Activated naive CD4-positive, alpha-beta T cell treated with anti-CD3 and anti-CD28 coated beads, Interleukin-2, amount 50 U/mL, for 24 hours (primary cell): ENCODE results near the gene GRP.

Experiments
- H3K27ac Mint-ChIP-seq: one replicate; pipeline ENCODE4 v1.8.0; 2021; ENCODE audit warnings: mild to moderate bottlenecking, mixed read lengths
- H3K27me3 Mint-ChIP-seq: one replicate; pipeline ENCODE4 v1.8.0; 2021; ENCODE audit warnings: mixed read lengths
- H3K36me3 Mint-ChIP-seq: one replicate; pipeline ENCODE4 v1.8.0; 2021; ENCODE audit warnings: mixed read lengths
- H3K4me1 Mint-ChIP-seq: one replicate; pipeline ENCODE4 v1.8.0; 2021; ENCODE audit warnings: mixed read lengths
- H3K4me3 Mint-ChIP-seq: one replicate; pipeline ENCODE4 v1.8.0; 2021; ENCODE audit warnings: mild to moderate bottlenecking, mixed read lengths
- H3K9me3 Mint-ChIP-seq: one replicate; pipeline ENCODE4 v1.8.0; 2021; ENCODE audit warnings: mixed read lengths

GRP gene

DNA sequence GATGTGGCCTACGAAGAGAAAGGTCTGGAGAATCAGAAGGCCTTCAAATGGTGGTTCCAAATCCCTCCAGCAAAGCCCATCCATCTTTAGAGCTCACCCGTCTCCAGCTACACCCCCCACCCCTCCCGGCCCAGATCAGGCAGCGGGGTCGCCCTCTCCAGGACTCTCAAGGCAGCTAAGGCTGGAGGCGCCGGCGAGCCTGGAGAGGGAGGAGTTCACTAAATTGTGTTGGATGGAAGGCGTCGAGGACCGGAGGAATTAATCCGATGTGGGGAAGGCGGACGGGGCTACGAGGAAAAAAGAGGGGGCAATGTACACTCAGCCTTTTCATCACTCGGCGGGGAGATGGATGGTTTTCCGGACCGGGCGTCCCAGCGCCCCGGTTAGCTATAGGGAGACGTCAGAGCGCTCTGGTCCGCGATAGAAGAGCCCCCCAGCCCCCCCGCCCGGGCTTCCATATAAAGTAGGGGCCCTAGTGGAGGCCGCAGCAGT lies at the start of gene GRP:
Gene GRP, plus strand, starts transcription at position 487 of the 492 bp plus-strand sequence. CDS start 108 bp downstream, outside the sequence.
- no peak within 1 kb of the TSS for H3K4me3 Mint-ChIP-seq
- H3K36me3 Mint-ChIP-seq = no peaks in the 10 kb centered on the region
- H3K27me3 Mint-ChIP-seq = peaks cover 57% of the 10 kb centered on the region
- H3K9me3 Mint-ChIP-seq = no peaks in the 10 kb centered on the region
- H3K27ac Mint-ChIP-seq = no peak within 1 kb of the TSS
- H3K4me1 Mint-ChIP-seq = peaks cover 8% of the 10 kb centered on the region

DNA sequence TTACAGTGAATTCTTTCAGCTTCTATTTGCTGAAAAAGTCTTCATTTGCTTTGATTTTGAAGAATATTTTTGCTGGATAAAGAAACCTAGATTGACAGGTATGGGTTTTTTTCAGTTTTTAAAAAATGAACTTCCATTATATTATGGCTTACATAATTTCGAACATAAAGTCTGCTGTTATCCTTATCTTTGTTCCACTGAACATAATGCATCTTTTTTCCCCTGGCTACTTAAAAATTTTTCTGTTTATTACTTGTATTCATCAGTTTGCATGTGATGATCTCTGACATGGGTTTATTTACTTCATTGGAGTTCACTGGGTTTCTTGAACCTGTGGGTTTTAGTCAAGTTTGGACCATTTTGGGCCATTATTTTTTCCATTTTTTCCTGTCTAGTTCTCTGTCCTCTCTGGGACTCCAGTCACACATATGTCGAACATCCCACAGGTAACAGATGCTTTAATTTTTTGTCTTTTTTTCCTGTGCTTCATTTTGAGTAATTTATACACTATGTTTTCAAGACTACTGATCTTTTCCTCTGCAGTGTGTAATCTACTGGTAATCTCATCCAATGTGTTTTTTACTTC lies 47.2 kb upstream of the GRP start:
- peaks cover 4% of the 10 kb centered on the region for H3K27me3 Mint-ChIP-seq
- H3K4me1 Mint-ChIP-seq = no peaks in the 10 kb centered on the region

DNA sequence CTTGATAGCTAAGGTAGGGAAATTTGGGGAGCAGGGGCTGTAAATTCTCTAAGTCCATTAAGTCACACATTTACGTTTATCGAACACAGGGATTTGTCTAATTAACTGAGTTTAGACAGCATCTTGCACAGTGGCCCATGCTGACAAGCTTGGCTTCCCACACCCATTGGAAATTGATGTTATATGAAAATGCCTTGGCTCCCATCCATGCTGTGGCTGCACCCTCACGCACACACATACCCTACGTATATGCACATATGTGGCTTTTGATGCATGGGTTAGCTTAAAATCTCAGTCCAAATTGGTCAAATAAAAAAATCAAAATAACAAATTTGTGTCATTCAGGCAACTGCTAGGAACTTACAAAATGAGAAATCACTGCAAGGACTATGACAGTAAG lies 42.5 kb upstream of the GRP start:
- H3K4me3 Mint-ChIP-seq = no peak overlapping the region
- no peaks in the 10 kb centered on the region for H3K4me1 Mint-ChIP-seq
- H3K36me3 Mint-ChIP-seq = peaks cover 2% of the 10 kb centered on the region
- H3K9me3 Mint-ChIP-seq = peaks cover 9% of the 10 kb centered on the region
- H3K27ac Mint-ChIP-seq = no peak overlapping the region
- peaks cover 6% of the 10 kb centered on the region for H3K27me3 Mint-ChIP-seq

More for the DNA sequence above, 47.2 kb upstream of the GRP start:
- H3K27ac Mint-ChIP-seq = no peak overlapping the region
- H3K4me3 Mint-ChIP-seq = no peak overlapping the region
- peaks cover 20% of the 10 kb centered on the region for H3K9me3 Mint-ChIP-seq
- H3K36me3 Mint-ChIP-seq = peaks cover 2% of the 10 kb centered on the region

DNA sequence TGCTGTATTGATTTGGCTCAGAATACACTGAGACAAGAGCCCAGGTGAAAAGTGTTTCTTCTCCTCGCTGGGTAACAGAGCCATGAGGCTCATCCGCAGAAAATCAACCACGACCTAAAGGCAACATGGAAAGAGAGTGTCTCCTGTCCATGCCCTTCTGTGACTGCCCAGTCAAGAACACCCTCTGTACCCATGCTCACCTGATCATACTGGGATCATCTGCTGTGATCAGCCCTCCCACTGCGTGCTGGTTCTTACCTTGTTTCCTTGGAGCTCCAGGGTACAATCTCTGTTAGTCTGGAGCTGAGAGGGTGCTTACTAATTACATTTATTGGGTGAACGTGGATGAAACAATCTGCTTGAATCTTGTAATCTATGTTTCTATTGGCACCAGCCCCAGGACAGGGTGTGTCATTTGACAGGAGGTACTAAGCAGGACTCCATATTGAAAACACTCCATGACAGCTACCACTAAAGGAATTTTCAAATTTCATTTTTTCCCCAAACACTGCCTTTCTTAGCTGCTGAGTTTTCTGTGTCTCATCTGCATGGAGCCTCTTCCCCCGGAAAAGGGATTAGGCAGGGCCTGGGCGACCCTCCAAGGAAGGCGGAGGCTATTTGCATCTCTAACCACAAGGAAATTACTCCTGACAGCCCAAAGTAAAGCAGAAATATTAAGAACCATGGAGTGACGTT lies 39.7 kb upstream of the GRP start:
- Mint-ChIP-seq H3K9me3 (no peaks in the 10 kb centered on the region), H3K27me3 (peaks cover 7% of the 10 kb centered on the region), H3K4me3 (no peak overlapping the region), H3K4me1 (no peaks in the 10 kb centered on the region), H3K27ac (no peak overlapping the region), H3K36me3 (no peaks in the 10 kb centered on the region)

DNA sequence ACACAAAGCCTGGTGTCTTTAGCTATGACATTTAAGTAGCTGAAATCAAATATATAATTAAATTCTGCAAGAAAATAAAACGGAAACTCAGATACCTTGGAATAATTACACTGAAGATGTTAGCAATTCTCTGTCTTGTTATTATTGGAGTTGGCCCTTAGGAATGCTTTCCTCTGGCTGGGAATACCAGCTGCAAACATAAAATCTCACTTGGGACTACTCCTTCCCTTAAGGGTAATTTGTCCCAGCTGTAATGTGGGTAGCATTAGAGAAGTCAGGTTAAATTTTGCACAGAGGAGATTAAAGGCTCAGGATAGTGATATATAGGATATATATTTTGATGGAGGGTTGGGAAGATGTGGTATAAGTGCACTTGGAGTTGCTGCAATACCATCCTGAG lies 37.3 kb upstream of the GRP start:
- H3K4me3 Mint-ChIP-seq = no peak overlapping the region
- H3K27me3 Mint-ChIP-seq = peaks cover 7% of the 10 kb centered on the region
- no peak overlapping the region for H3K27ac Mint-ChIP-seq
- H3K9me3 Mint-ChIP-seq = no peaks in the 10 kb centered on the region
- H3K36me3 Mint-ChIP-seq = no peaks in the 10 kb centered on the region
- no peaks in the 10 kb centered on the region for H3K4me1 Mint-ChIP-seq

DNA sequence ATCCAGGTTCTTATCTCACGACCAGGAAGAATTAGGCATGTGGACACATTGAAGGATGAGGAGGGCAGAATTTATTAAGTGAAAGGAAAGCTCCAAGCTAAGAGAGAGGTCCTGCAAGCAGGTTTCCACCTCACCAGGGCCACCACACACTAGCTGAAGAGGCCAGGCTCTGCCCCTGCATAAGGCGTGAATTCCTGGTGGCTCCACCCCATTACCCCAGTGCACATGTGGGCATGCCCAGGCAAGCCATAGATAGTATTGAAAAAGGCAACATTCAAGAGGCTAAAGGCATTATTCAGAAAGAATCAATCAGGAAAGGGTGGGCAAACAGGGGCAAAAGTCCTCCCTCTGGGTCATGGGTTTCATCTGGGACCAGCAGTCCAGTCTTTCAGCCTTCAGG lies 30.9 kb upstream of the GRP start:
- Mint-ChIP-seq H3K36me3 (no peaks in the 10 kb centered on the region), H3K4me3 (no peak overlapping the region), H3K27me3 (peaks cover 2% of the 10 kb centered on the region), H3K4me1 (no peaks in the 10 kb centered on the region), H3K27ac (no peak overlapping the region), H3K9me3 (no peaks in the 10 kb centered on the region)

DNA sequence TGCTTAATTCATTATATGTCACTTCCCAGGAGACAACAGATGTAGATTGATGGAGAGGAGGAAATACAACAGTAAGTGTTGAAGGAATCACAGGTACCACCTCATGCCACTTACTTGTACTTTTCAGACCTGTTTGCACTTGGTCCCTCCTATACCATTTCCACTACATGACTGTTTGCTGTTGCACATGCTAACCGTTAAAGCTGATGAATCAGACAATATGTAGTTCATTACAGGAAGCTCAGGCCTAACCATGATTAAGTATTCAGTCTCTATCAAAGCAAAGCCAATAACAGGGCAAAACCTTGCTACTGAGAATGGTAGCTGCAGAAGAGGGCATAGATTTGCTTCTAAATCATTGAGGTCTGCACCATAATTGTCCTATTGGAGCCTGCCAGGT lies 30.2 kb upstream of the GRP start:
- Mint-ChIP-seq H3K4me1 (no peaks in the 10 kb centered on the region), H3K36me3 (no peaks in the 10 kb centered on the region), H3K4me3 (no peak overlapping the region)

DNA sequence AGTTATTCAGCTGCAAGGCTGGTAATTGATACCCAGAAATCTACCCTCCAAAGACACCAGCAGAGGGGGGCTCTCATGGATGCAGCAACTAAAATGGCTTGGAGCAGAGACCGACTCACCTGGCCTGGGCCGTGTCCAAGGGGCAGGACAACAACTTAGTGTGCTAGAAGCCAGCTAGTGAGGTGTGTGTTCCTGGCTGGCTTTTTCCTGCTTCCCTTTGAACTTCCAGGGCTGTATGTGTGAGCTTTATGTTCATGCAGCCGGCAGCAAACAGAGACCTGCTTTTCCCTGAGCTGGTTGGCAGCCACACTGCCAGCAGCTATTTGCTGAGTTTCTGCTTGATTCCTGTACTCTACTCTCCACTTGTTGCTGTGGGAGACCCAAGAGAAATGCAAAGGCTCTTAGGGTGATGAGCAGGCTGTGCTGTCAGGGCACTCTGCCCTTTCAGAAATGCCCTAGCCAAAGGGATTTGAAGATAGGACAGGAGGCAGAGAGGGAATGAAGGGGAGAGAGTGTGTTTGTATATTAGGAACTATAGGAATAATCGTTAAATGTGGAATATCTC lies 23.7 kb upstream of the GRP start:
- Mint-ChIP-seq H3K4me3 (no peak overlapping the region), H3K36me3 (no peaks in the 10 kb centered on the region), H3K9me3 (no peaks in the 10 kb centered on the region), H3K27me3 (peaks cover 12% of the 10 kb centered on the region), H3K27ac (no peak overlapping the region), H3K4me1 (no peaks in the 10 kb centered on the region)

More for the DNA sequence above, 30.2 kb upstream of the GRP start:
- no peaks in the 10 kb centered on the region for H3K27me3 Mint-ChIP-seq
- no peak overlapping the region for H3K27ac Mint-ChIP-seq
- no peaks in the 10 kb centered on the region for H3K9me3 Mint-ChIP-seq

DNA sequence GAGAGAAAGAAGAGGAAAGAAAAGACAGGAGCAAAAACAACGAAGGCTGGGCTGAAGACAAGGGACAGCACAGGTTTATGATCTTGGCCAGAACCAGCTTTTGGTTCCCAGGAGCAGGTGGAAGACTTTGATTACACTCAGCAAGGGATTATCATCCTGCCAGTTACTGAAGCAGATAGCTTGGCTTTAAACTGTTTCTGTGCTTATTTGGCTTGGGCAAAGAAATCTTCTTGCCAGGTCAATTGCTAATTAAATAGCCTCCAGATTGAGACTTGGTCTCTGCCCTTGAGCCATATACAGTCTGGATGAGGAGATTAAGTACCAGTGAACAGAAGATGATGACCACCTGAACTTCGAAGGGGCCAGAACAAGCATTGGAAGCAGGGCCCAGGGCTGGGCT lies 22.3 kb upstream of the GRP start:
- H3K27me3 Mint-ChIP-seq = peaks cover 12% of the 10 kb centered on the region
- H3K4me3 Mint-ChIP-seq = no peak overlapping the region
- no peak overlapping the region for H3K27ac Mint-ChIP-seq
- H3K36me3 Mint-ChIP-seq = no peaks in the 10 kb centered on the region
- H3K4me1 Mint-ChIP-seq = no peaks in the 10 kb centered on the region
- H3K9me3 Mint-ChIP-seq = no peaks in the 10 kb centered on the region

DNA sequence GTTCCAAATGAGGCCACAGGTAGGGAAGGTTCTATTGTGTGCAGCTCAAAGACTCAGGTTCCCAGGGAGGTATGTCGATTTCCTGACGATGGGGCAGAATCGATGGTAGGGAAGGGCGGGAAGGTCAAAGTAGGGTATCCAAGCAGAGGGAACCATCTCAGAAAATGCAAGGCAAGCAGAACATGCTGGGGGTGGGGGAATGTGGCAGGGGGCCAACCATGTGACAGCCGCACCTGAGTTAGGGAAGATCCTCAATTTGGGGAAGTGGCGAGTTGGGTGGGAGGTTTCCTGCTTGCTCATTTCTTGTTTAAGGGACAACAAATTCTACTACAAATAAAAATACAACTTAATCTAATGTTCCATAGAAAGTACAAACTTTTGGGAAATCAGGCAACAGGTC lies 21.7 kb upstream of the GRP start:
- peaks cover 14% of the 10 kb centered on the region for H3K27me3 Mint-ChIP-seq
- no peaks in the 10 kb centered on the region for H3K9me3 Mint-ChIP-seq
- H3K36me3 Mint-ChIP-seq = no peaks in the 10 kb centered on the region
- no peak overlapping the region for H3K27ac Mint-ChIP-seq
- no peaks in the 10 kb centered on the region for H3K4me1 Mint-ChIP-seq
- H3K4me3 Mint-ChIP-seq = no peak overlapping the region

DNA sequence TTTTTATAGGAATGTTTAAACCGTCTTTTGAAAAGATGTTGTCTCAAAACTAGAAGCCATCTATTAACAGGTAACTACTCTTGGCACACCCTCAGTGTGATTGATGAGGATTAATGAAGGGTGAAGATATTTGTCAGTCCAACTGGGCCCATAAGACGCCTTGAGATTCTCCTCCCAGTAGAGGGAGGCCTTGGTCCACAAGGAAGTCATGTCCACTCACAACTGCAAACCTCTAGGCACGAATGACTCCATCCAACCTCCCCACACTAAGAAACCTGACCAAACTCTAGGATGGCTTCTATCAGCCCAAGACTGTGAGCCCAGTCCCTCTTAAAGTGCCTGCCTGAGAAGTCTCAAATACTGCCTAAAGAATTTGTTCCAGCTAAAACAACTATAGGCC lies 19.2 kb upstream of the GRP start:
- Mint-ChIP-seq H3K36me3 (no peaks in the 10 kb centered on the region), H3K4me3 (no peak overlapping the region), H3K4me1 (no peaks in the 10 kb centered on the region), H3K27me3 (peaks cover 13% of the 10 kb centered on the region), H3K27ac (no peak overlapping the region), H3K9me3 (no peaks in the 10 kb centered on the region)

DNA sequence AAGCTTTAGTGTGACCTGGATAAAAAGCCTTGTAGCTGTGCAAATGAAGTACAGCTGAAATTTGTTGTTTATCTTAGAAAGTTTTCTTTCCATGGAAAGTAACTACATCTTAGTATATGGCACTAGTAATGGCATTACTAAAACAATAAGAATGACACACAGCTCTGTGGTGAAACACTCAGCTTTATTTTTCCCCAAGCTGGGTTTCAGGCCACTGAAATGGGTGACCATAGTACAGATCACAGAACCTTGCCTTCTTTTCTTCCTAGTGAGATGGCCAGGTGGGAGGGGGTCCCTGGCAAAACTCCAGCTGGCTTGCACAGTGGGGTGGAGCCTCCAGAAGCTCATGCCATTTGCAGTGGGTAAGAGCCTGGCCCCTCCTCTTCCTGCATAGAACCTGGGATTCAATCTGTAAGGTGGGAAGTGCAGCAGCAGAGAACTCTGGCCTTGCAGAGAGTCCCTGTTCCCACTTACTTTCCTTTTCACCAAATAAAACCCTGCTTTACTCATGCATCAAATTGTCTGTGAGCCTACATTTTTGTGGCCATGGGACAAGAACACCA lies 17.6 kb upstream of the GRP start:
- H3K27ac Mint-ChIP-seq = no peak overlapping the region
- H3K4me1 Mint-ChIP-seq = no peaks in the 10 kb centered on the region
- peaks cover 12% of the 10 kb centered on the region for H3K27me3 Mint-ChIP-seq
- no peaks in the 10 kb centered on the region for H3K36me3 Mint-ChIP-seq
- no peaks in the 10 kb centered on the region for H3K9me3 Mint-ChIP-seq
- H3K4me3 Mint-ChIP-seq = no peak overlapping the region

DNA sequence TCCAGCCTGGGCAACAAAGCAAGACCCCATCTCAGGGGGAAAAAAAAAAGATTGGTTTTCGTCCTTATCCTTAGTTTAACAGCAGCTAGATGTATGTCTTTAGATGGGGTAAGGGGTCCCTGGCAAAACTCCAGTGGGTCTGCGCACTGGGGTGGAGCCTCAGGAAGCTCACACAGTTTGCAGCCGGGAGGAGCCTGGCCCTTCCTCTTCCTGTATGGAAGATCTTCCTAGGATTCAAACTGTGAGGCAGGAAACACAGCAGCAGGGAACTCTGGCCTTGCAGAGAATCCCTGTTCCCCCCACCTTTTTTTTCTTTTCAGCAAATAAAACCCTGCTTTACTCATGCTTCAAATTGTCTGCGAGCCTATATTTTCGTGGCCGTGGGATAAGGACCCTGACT lies 12.5 kb upstream of the GRP start:
- Mint-ChIP-seq H3K27ac (no peak overlapping the region), H3K4me1 (no peaks in the 10 kb centered on the region), H3K4me3 (no peak overlapping the region), H3K27me3 (peaks cover 11% of the 10 kb centered on the region), H3K9me3 (no peaks in the 10 kb centered on the region), H3K36me3 (no peaks in the 10 kb centered on the region)

DNA sequence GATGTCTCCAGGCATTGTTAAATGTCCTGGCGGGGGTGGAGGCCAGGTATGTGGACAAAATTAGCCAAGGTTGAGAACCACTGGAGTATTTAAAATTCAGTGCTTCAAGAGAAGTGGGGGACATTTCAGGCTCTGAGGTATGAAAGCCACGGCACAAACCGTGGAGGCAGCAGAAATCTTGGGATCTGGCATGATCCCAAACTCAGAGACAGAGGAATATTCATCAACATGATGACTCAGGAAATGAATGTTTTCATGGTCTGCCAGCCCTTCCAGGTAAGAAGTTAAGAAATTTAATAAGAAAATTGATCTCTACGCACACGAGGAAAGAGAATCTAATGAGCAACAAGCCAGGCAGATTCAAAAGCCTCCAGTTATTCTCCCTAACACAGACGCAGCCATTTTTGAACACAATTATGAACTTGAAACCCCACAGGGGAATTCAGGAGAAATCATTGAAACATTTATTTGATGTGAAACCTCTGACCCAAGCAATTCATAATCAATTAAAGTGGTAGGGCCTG lies 11.3 kb upstream of the GRP start:
- Mint-ChIP-seq H3K4me1 (no peaks in the 10 kb centered on the region), H3K9me3 (no peaks in the 10 kb centered on the region), H3K27ac (no peak overlapping the region), H3K36me3 (no peaks in the 10 kb centered on the region), H3K4me3 (no peak overlapping the region), H3K27me3 (peaks cover 10% of the 10 kb centered on the region)

DNA sequence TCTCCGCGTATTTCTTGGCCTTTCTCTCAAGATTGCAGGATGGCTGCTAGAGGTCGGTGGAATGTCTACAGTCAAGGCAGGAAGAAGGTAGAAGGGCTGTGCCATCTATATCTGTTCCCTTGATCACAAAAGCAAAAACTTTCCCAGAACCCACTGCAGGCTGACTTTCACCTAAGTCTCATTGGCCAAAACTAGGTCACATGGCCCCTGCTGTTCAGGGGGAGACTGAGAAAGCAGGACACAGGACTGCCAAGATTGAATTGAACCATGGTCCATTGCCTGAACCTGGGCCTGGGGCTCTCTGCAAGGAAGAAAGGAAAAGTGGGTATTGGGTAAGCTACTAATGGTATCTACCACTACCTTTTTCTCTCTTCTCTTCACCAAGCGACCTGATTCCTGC lies 9.7 kb upstream of the GRP start:
- H3K4me3 Mint-ChIP-seq = no peak overlapping the region
- H3K4me1 Mint-ChIP-seq = no peaks in the 10 kb centered on the region
- peaks cover 14% of the 10 kb centered on the region for H3K27me3 Mint-ChIP-seq
- H3K9me3 Mint-ChIP-seq = no peaks in the 10 kb centered on the region
- no peak overlapping the region for H3K27ac Mint-ChIP-seq
- H3K36me3 Mint-ChIP-seq = no peaks in the 10 kb centered on the region

DNA sequence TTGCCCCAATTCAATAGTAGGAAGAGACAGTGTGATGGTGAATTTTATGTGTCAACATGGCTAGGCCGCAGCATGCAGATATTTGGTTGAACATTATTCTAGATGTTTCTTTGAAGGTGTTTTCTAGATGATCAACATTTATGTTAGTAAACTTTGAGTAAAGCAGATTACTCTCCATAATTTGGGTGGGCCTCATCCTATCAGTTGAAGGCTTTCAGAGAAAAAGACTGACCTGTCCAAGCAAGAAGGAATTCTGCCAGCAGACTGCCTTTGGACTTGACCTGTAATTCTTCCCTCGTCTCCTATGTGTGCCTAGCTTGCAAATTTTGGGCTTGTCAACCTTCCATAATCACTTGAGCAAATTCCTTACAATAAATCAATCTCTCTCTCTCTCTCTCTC lies 8.3 kb upstream of the GRP start:
- H3K4me3 Mint-ChIP-seq = no peak overlapping the region
- H3K9me3 Mint-ChIP-seq = no peaks in the 10 kb centered on the region
- H3K27ac Mint-ChIP-seq = no peak overlapping the region
- H3K4me1 Mint-ChIP-seq = no peaks in the 10 kb centered on the region
- H3K36me3 Mint-ChIP-seq = no peaks in the 10 kb centered on the region
- peaks cover 19% of the 10 kb centered on the region for H3K27me3 Mint-ChIP-seq
